Mammary epithelial cell (primary cell): ENCODE results near the gene BOD1L2.

Source experiments
- CTCF ChIP-seq, 2 donors: IDR thresholded peaks in 1 of 2; conservative IDR thresholded peaks in 1 of 2; 2 replicates each; pipeline ENCODE4 v1.5.1; 2011 to 2012; ENCODE audit warnings: inconsistent platforms in 2 of 2, low read length in 2 of 2, mild to moderate bottlenecking in 2 of 2, control low read depth in 1 of 2, low read depth in 1 of 2; ENCODE audit not compliant: insufficient read depth in 1 of 2; ENCODE audit errors: extremely low read depth in 1 of 2
- EZH2 ChIP-seq: IDR thresholded peaks from 2 replicates; pipeline ENCODE4 v1.6.1; 2012; ENCODE audit warnings: low read length, inconsistent platforms, borderline replicate concordance

GRCh38 chr18:57137847-57138246, 9.0 kb upstream of the BOD1L2 start:
- no peak for TF ChIP-seq CTCF (conservative IDR thresholded peaks at IDR 0.05 in 1 of 2, IDR thresholded peaks at IDR 0.05 in 1 of 2; ENCODE audit: extremely low read depth in 1 of 2, insufficient read depth in 1 of 2, low read depth in 1 of 2, low read length in 2 of 2)
- no peak for TF ChIP-seq EZH2
